HCT116 (cell line): ENCODE results near the gene RGS13. TPM values are rescaled to one million over a fixed set of nuclear protein-coding genes. Genes with fewer than 3 reads are reported as not detected.

Experiments used
- ATAC-seq: fragments of 200-7000 bp; cut with Tn5 transposase; 2 replicates; pipeline ENCODE4 v1.9.1; 2020; ENCODE audit warnings: mild to moderate bottlenecking, moderate library complexity
- BruUV-seq: library from RNA; stranded (reverse); fragments of 400-500 nt; replicated peaks from 2 replicates; lab custom pipeline; 2021; lab: Mats Ljungman, UMichigan
- CTCF ChIA-PET: fragments of 300-600 bp; sonication (Branson Sonifier 250); formaldehyde crosslinking; loops from one replicate; lab custom pipeline; 2021; ENCODE audit warnings: antibody characterized with exemption; lab: Charles Lee
- POLR2A ChIA-PET: fragments of 300-600, 350-600 bp; sonication (Branson Sonifier 250); formaldehyde crosslinking; loops from one replicate; lab custom pipeline; 2021; ENCODE audit warnings: antibody characterized with exemption; lab: Charles Lee
- RAD21 ChIA-PET, 2 experiments: fragments of 300-600 bp; sonication (Branson Sonifier 250); formaldehyde crosslinking; loops; one replicate each; lab custom pipeline; 2023; ENCODE audit warnings: low total read pairs in 2 of 2; ENCODE audit not compliant: uncharacterized antibody in 2 of 2, unreplicated experiment in 2 of 2, low non-redundant PET in 1 of 2; lab: Charles Lee
- DNase-seq: peaks from one replicate; pipeline ENCODE4 v3.0.0-alpha.2; 2010; ENCODE audit warnings: low read depth, low spot score
- H2AFZ ChIP-seq: fragments of 200-600 bp; shearing (Covaris generic), sonication (generic); 2 replicates; pipeline ENCODE4 v1.6.1; 2017; ENCODE audit warnings: low read depth, mixed run types, mixed read lengths, antibody characterized with exemption, low read length; ENCODE audit not compliant: poor library complexity, severe bottlenecking
- H3K27ac ChIP-seq: 2 replicates; pipeline ENCODE4 v1.5.1; 2012; ENCODE audit warnings: low read depth, low read length
- H3K27me3 ChIP-seq: fragments of 200-600 bp; sonication (generic); 2 replicates; pipeline ENCODE4 v1.6.1; 2016; ENCODE audit warnings: mixed run types, low read length, mixed read lengths; ENCODE audit not compliant: insufficient read depth
- H3K36me3 ChIP-seq, 2 experiments: fragments of 200-500 bp in 1 of 2; fragments of 200-600 bp in 1 of 2; sonication (Bioruptor generic) in 1 of 2; sonication (generic) in 1 of 2; 2 replicates each; pipeline versions ENCODE4 v1.5.1 to v1.6.1; 2014 to 2016; ENCODE audit warnings: low read length in 2 of 2, inconsistent platforms in 1 of 2, mixed read lengths in 1 of 2, mixed run types in 1 of 2; ENCODE audit not compliant: insufficient read depth in 2 of 2, control insufficient read depth in 1 of 2
- H3K4me1 ChIP-seq, 2 experiments: fragments of 200-600 bp in 1 of 2; sonication (generic) in 1 of 2; 2 replicates each; pipeline versions ENCODE4 v1.5.1 to v1.6.1; 2012 to 2017; ENCODE audit warnings: low read length in 2 of 2, inconsistent platforms in 1 of 2, mild to moderate bottlenecking in 1 of 2, mixed read lengths in 1 of 2, mixed run types in 1 of 2, moderate library complexity in 1 of 2; ENCODE audit not compliant: insufficient read depth in 2 of 2, control insufficient read depth in 1 of 2
- H3K4me2 ChIP-seq: fragments of 200-600 bp; sonication (generic); 2 replicates; pipeline ENCODE4 v1.6.1; 2017; ENCODE audit warnings: mixed run types, low read length, mixed read lengths
- H3K4me3 ChIP-seq, 2 experiments: fragments of 200-600 bp in 1 of 2; sonication (generic) in 1 of 2; replicated peaks in 1 of 2; 2 replicates each; pipeline ENCODE4 v1.5.1; 2011 to 2016; ENCODE audit warnings: low read length in 2 of 2, control low read depth in 1 of 2, low read depth in 1 of 2, mild to moderate bottlenecking in 1 of 2, mixed read lengths in 1 of 2, mixed run types in 1 of 2
- H3K79me2 ChIP-seq: fragments of 200-600 bp; sonication (generic); 2 replicates; pipeline ENCODE4 v1.6.1; 2017; ENCODE audit warnings: mild to moderate bottlenecking, mixed run types, low read length, moderate library complexity, mixed read lengths; ENCODE audit not compliant: insufficient read depth
- H3K9ac ChIP-seq: fragments of 200-600 bp; sonication (generic); 2 replicates; pipeline ENCODE4 v1.6.1; 2016; ENCODE audit warnings: low read length, mixed read lengths
- H3K9me2 ChIP-seq: fragments of 200-600 bp; sonication (generic), shearing (Covaris generic); 2 replicates; pipeline ENCODE4 v1.6.1; 2017; ENCODE audit warnings: mixed run types, mild to moderate bottlenecking, moderate library complexity; ENCODE audit not compliant: insufficient read depth
- H3K9me3 ChIP-seq, 2 experiments: fragments of 200-500 bp in 1 of 2; fragments of 200-600 bp in 1 of 2; sonication (Bioruptor generic) in 1 of 2; sonication (generic) in 1 of 2; 2 replicates each; pipeline ENCODE4 v1.6.1; 2014 to 2017; ENCODE audit warnings: low read length in 2 of 2, mixed read lengths in 2 of 2, inconsistent platforms in 1 of 2, low read depth in 1 of 2, mild to moderate bottlenecking in 1 of 2, mixed run types in 1 of 2, moderate library complexity in 1 of 2; ENCODE audit not compliant: control insufficient read depth in 1 of 2, insufficient read depth in 1 of 2
- H4K20me1 ChIP-seq: fragments of 200-600 bp; sonication (generic), shearing (Covaris generic); 2 replicates; pipeline ENCODE4 v1.6.1; 2017; ENCODE audit warnings: mixed run types, mild to moderate bottlenecking, moderate library complexity; ENCODE audit not compliant: insufficient read depth
- CBX3 ChIP-seq: IDR thresholded peaks from 2 replicates; pipeline ENCODE4 v1.6.1; 2012; ENCODE audit warnings: low read depth
- EZH2 ChIP-seq: fragments of 200-600 bp; sonication (generic); IDR thresholded peaks from 2 replicates; pipeline ENCODE4 v1.6.1; 2017; ENCODE audit warnings: antibody characterized with exemption, mixed run types
- FOSL1 ChIP-seq: IDR thresholded peaks from 2 replicates; pipeline ENCODE4 v1.6.1; 2012; ENCODE audit warnings: low read depth
- JUND ChIP-seq: IDR thresholded peaks from 2 replicates; pipeline ENCODE4 v1.6.1; 2012
- RAD21 ChIP-seq: IDR thresholded peaks from 2 replicates; pipeline ENCODE4 v1.6.1; 2012; ENCODE audit warnings: low read depth, mild to moderate bottlenecking
- SIN3A ChIP-seq: IDR thresholded peaks from 2 replicates; pipeline ENCODE4 v1.6.1; 2012; ENCODE audit warnings: low read depth
- SRF ChIP-seq: IDR thresholded peaks from 2 replicates; pipeline ENCODE4 v1.6.1; 2012; ENCODE audit warnings: low read depth
- ZFX ChIP-seq: fragments of 450-650 bp; IDR thresholded peaks from 2 replicates; pipeline ENCODE4 v1.6.1; 2017
- ZNF274 ChIP-seq: fragments of 200-500 bp; sonication (Bioruptor generic); IDR thresholded peaks from 2 replicates; pipeline ENCODE4 v1.6.1; 2014; ENCODE audit warnings: mild to moderate bottlenecking, low read depth, low read length, inconsistent platforms
- intact Hi-C: fragments of 100-400 bp; cut with micrococcal nuclease; formaldehyde crosslinking; loops from 2 replicates; pipeline ENCODE4 v1.10.0; 2022
- total RNA-seq: library from RNA; stranded (reverse); gene quantifications from one replicate; pipeline ENCODE4 v1.2.1, GENCODE V29; 2021; ENCODE audit not compliant: unreplicated experiment
- TF ChIP-seq, protein P1 (sequence below): IDR thresholded peaks from 2 replicates; pipeline ENCODE4 v1.6.1; 2011; ENCODE audit warnings: mild to moderate bottlenecking, low read length, moderate library complexity; ENCODE audit not compliant: insufficient replicate concordance; ENCODE audit errors: extremely low read depth

The RGS13 gene
- total RNA-seq, 1 experiment from 2014 or later: not detected

DNA sequence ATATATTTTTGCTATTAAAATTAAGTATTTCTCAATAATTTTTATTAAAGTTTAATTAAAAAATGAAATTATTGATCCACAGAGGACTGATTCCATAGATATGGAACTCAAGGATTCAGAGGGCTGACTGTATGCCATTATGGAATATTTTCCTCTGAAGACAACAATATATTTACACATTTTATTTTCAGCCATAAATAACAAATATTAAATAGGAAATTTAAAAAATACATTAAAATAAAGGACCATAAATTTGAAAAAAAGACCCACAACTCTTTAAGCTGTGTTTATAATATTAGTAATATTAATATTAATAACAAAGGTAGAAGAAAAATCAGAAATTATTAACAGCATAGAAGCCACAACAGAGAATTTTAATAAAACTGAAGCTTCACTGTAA, 18.2 kb downstream of the RGS13 start (continued):
- TF ChIP-seq, protein P1, sequence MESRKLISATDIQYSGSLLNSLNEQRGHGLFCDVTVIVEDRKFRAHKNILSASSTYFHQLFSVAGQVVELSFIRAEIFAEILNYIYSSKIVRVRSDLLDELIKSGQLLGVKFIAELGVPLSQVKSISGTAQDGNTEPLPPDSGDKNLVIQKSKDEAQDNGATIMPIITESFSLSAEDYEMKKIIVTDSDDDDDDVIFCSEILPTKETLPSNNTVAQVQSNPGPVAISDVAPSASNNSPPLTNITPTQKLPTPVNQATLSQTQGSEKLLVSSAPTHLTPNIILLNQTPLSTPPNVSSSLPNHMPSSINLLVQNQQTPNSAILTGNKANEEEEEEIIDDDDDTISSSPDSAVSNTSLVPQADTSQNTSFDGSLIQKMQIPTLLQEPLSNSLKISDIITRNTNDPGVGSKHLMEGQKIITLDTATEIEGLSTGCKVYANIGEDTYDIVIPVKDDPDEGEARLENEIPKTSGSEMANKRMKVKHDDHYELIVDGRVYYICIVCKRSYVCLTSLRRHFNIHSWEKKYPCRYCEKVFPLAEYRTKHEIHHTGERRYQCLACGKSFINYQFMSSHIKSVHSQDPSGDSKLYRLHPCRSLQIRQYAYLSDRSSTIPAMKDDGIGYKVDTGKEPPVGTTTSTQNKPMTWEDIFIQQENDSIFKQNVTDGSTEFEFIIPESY: no peak
- TF ChIP-seq SIN3A (no peak), RAD21 (no peak), FOSL1 (no peak), JUND (no peak), ZFX (no peak), ZNF274 (no peak), CBX3 (no peak), EZH2 (no peak)

DNA sequence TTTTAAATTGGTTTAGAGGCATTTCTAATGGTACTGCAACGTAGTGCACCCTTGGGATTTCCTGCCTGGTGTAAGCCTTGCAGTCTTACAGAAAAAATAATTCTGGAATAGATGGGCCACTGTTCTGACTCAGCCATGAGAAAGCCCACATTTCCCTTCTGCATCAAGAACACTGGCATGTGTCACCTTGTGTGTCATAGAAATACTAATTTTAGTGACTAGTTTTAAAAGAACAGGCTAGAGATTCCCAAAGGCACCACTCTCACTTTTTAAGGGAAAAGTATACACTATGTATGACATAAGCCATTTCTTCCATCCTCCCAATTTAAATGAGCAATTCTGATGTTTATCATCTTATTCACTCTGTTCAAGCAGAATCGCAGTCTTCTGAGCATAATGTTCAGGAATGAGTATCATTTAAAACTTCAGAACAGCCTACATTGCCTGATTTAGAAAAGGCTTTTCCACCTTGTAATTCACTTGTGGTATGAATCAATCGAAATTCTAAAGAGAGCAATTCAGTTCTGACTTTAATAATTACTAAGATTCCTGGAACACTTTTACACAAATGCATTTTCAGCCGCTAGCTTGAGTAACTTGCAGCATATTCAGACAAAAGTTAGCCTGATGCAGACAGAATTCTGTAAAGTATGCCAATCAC, 18.8 kb downstream of the RGS13 start:
- Histone ChIP-seq H3K4me1 (no peaks in the 10 kb centered on the region), H3K9ac (no peak overlapping the region), H4K20me1 (no peaks in the 10 kb centered on the region), H3K4me3 (no peak overlapping the region), H2AFZ (no peak overlapping the region), H3K36me3 (no peaks in the 10 kb centered on the region), H3K4me2 (no peak overlapping the region), H3K27me3 (no peaks in the 10 kb centered on the region), H3K79me2 (no peaks in the 10 kb centered on the region), H3K9me2 (no peaks in the 10 kb centered on the region), H3K9me3 (no peaks in the 10 kb centered on the region), H3K27ac (no peak overlapping the region)
- POLR2A ChIA-PET: no interaction called here
- DNase-seq (no peak), ATAC-seq (no peak)
- TF ChIP-seq FOSL1 (peak; percentile 28; the same call in 1 of the 2 replicates), JUND (no peak), SRF (no peak)
- BruUV-seq: no TSS peak
- intact Hi-C loops: no loop called here
- RAD21 ChIA-PET: no interaction called here
- CTCF ChIA-PET: no interaction called here
